NOMO-1 treated with DMSO at 0.1 percent for 48 hours (cell line): ENCODE results near the gene PTPRJ.
"Not testable (repeated sequence)": the region's sequence is repeated elsewhere in the genome, so short reads cannot be mapped to it uniquely, and the experiment has no call there.

Source experiments
- DNase-seq: peaks from one replicate; lab custom pipeline; 2025; ENCODE audit not compliant: unreplicated experiment; lab: John Stamatoyannopoulos, UW

Gene PTPRJ

GRCh38 chr11:48184452-48184851 lies 204.1 kb downstream of the PTPRJ start:
- no peak for DNase-seq

- not testable (repeated sequence) for DNase-seq
Observed at GRCh38 chr11:48190906-48191654, 210.7 kb downstream of the PTPRJ start.

DNA sequence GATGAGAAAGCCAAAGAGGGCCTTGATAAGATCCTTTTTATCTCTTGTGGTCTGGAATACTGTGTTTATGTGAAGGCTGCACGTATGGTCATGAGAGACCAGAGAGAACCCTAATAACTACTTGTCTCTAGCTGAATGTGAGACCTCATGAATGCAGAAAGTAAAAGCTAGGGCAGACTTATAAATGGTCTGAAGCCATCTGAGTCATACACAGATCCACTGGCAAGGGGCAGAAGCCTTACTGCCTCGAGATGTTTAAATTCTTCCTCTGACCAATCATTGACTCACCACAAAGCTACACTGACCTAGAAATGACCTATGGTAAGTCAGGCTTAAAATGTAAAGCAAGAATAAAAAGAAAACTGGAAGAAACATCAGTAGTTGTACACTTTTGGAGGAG lies 213.5 kb downstream of the PTPRJ start:
- no peak for DNase-seq

DNA sequence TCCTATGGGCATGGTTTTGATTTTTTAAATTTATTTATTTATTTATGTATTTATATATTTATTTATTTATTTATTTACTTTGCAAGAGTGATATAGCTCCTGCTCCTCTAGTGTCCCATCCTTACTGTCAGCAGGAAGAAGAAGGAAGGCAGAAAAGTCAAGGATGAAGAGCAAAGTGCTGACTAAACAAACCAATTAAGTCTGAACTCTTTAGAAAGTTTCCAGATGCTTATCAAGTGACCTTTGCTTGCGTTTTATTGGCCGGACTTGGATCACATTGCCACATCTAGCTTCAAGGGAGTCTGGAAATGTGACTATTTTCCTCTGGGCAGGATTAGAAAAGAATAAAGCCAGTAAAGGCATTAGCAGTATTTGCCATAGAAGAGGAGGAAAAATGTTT lies 227.5 kb downstream of the PTPRJ start:
- DNase-seq: no peak

DNA sequence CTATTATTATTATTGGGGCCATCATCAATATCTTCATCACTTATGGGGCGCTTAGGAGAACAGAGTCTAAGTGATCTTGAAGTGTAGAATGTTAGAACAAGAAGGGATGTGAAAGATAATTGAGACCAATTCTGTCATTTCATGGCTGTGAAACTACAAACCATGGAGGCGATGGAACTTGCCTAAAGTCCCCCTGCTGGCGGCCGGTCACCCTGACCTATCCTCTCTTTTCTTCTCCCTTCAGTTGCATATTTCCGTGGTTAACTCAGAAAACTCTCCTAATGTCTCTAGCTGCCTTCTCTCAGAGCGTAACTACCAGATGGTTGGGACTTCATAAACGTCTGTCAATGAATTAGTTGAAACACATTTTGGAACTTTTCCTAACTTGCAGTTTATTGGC lies 229.7 kb downstream of the PTPRJ start:
- DNase-seq: no peak

DNA sequence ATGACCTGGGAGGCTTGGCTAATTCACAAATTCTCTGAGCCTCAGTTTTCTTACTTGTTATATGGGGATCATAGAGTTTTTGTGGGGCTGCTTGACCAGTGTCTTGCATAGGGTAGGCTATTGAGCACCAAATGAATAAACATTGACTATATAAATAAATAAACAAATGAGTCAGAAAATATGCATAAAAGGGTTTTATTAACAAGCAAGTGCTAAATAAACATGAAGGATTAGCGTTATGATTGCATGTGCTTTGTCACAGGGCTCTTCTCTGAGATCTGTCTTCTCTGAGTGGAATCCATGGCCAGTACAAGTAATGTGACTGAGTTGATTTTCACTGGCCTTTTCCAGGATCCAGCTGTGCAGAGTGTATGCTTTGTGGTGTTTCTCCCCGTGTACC lies 236.2 kb downstream of the PTPRJ start, which contains the start of gene OR4B1:
Gene OR4B1 (plus strand): TSS at position 301 of the 400 bp plus-strand sequence. CDS start 0 bp downstream, at position 301.
- DNase-seq: no peak
